Activated CD4-positive, alpha-beta T cell treated with anti-CD3 and anti-CD28 coated beads, Interleukin-2, amount 10 ng/mL, durations not matched to agents 7 days and 5 days (primary cell): ENCODE measurements around the gene FEM1B. TPM values are rescaled to one million over a fixed set of nuclear protein-coding genes. Genes with fewer than 3 reads are reported as not detected.
A peak's percentile ranks its signal among the peaks of the same experiment; 100 is the strongest.

Experiments
- CTCF ChIA-PET: fragments of 350-600 bp; sonication (Branson Sonifier 250); formaldehyde crosslinking; loops from one replicate; lab custom pipeline; 2021; ENCODE audit warnings: antibody characterized with exemption; lab: Charles Lee
- POLR2A ChIA-PET: fragments of 350-600 bp; sonication (Branson Sonifier 250); formaldehyde crosslinking; loops from one replicate; lab custom pipeline; 2021; ENCODE audit warnings: antibody characterized with exemption; lab: Charles Lee
- DNase-seq: peaks from one replicate; pipeline ENCODE4 v3.0.0-alpha.2; 2020
- H3K27ac Mint-ChIP-seq: one replicate; pipeline ENCODE4 v1.8.0; 2021; ENCODE audit warnings: mild to moderate bottlenecking, moderate library complexity, mixed read lengths
- H3K27me3 Mint-ChIP-seq: one replicate; pipeline ENCODE4 v1.8.0; 2021; ENCODE audit warnings: mixed read lengths
- H3K36me3 Mint-ChIP-seq: one replicate; pipeline ENCODE4 v1.8.0; 2021; ENCODE audit warnings: low read depth, mixed read lengths
- H3K4me1 Mint-ChIP-seq: one replicate; pipeline ENCODE4 v1.8.0; 2021; ENCODE audit warnings: mixed read lengths
- H3K4me3 Mint-ChIP-seq: one replicate; pipeline ENCODE4 v1.8.0; 2021; ENCODE audit warnings: mild to moderate bottlenecking, moderate library complexity, mixed read lengths
- H3K9me3 Mint-ChIP-seq: one replicate; pipeline ENCODE4 v1.8.0; 2021; ENCODE audit warnings: mixed read lengths
- total RNA-seq, 2 experiments: library from RNA; stranded (reverse); gene quantifications; one replicate each; pipeline ENCODE4 v1.2.3, GENCODE V29; 2021

Gene FEM1B
- total RNA-seq, 2 experiments from 2014 or later, result 51.7 to 66.3 TPM

GRCh38 chr15:68330416-68330815, 52.9 kb downstream of the FEM1B start:
- peaks cover 3% of the 10 kb centered on the region for H3K36me3 Mint-ChIP-seq
- H3K27ac Mint-ChIP-seq, result no peak overlapping the region
- ChIA-PET POLR2A (no interaction called here), CTCF (interaction anchor here (1.4 kb wide), 1 partner anchor 16 kb away, joined by 3 read pairs; no protein-coding TSS in a partner anchor)
- DNase-seq, result no peak
- H3K9me3 Mint-ChIP-seq, result peaks cover 2% of the 10 kb centered on the region
- H3K4me1 Mint-ChIP-seq, result peaks cover 56% of the 10 kb centered on the region
- H3K4me3 Mint-ChIP-seq, result no peak overlapping the region
- peaks cover 16% of the 10 kb centered on the region for H3K27me3 Mint-ChIP-seq

- Mint-ChIP-seq H3K4me3 (no peak overlapping the region), H3K36me3 (peaks cover 3% of the 10 kb centered on the region), H3K27ac (no peak overlapping the region), H3K9me3 (peaks cover 2% of the 10 kb centered on the region), H3K27me3 (peaks cover 16% of the 10 kb centered on the region), H3K4me1 (peaks cover 52% of the 10 kb centered on the region)
- no peak for DNase-seq
- POLR2A ChIA-PET, result no interaction called here
- CTCF ChIA-PET, result interaction anchor here (1.4 kb wide), 1 partner anchor 15 kb away, joined by 3 read pairs; no protein-coding TSS in a partner anchor
These were observed 53.4 kb downstream of the FEM1B start for GRCh38 chr15:68330901-68331300.

- H3K36me3 Mint-ChIP-seq, result peaks cover 3% of the 10 kb centered on the region
- no peak for DNase-seq
- H3K4me1 Mint-ChIP-seq, result peaks cover 38% of the 10 kb centered on the region
These were observed 54.7 kb downstream of the FEM1B start for GRCh38 chr15:68332266-68332665.

GRCh38 chr15:68333775-68334470, 56.4 kb downstream of the FEM1B start:
- Mint-ChIP-seq H3K27ac (no peak overlapping the region), H3K4me3 (no peak overlapping the region), H3K4me1 (peaks cover 22% of the 10 kb centered on the region), H3K36me3 (peaks cover 3% of the 10 kb centered on the region), H3K9me3 (no peaks in the 10 kb centered on the region), H3K27me3 (peaks cover 16% of the 10 kb centered on the region)
- CTCF ChIA-PET, result interaction anchor here (0.9 to 1.3 kb wide), 4 partner anchors 11 to 18 kb away, joined by 3 to 6 read pairs (median 4); no protein-coding TSS in a partner anchor
- POLR2A ChIA-PET, result interaction anchor here (0.6 kb wide), 1 partner anchor 287 kb away, joined by 5 read pairs; no protein-coding TSS in a partner anchor
- no peak for DNase-seq

More at GRCh38 chr15:68332266-68332665, 54.7 kb downstream of the FEM1B start:
- POLR2A ChIA-PET, result no interaction called here
- H3K27ac Mint-ChIP-seq, result peak overlapping the region; percentile 76
- CTCF ChIA-PET, result interaction anchor here (0.6 kb wide), 1 partner anchor 19 kb away, joined by 3 read pairs; no protein-coding TSS in a partner anchor
- peaks cover 2% of the 10 kb centered on the region for H3K9me3 Mint-ChIP-seq
- H3K4me3 Mint-ChIP-seq, result no peak overlapping the region
- peaks cover 16% of the 10 kb centered on the region for H3K27me3 Mint-ChIP-seq

GRCh38 chr15:68334661-68335124, 57.1 kb downstream of the FEM1B start:
- no peaks in the 10 kb centered on the region for H3K9me3 Mint-ChIP-seq
- H3K4me1 Mint-ChIP-seq, result peaks cover 14% of the 10 kb centered on the region
- DNase-seq, result no peak
- H3K27me3 Mint-ChIP-seq, result peaks cover 13% of the 10 kb centered on the region
- no peak overlapping the region for H3K27ac Mint-ChIP-seq
- ChIA-PET POLR2A (interaction anchor here (0.6 kb wide), 1 partner anchor 287 kb away, joined by 5 read pairs; no protein-coding TSS in a partner anchor), CTCF (interaction anchor here (0.9 to 1.3 kb wide), 4 partner anchors 10 to 18 kb away, joined by 3 to 6 read pairs (median 4); no protein-coding TSS in a partner anchor)
- H3K36me3 Mint-ChIP-seq, result no peaks in the 10 kb centered on the region
- H3K4me3 Mint-ChIP-seq, result no peak overlapping the region

GRCh38 chr15:68335251-68335650, 57.7 kb downstream of the FEM1B start:
- no peak for DNase-seq
- peaks cover 9% of the 10 kb centered on the region for H3K4me1 Mint-ChIP-seq
- H3K9me3 Mint-ChIP-seq, result no peaks in the 10 kb centered on the region
- ChIA-PET CTCF (interaction anchor here (1.3 kb wide), 1 partner anchor 11 kb away, joined by 3 read pairs; no protein-coding TSS in a partner anchor), POLR2A (no interaction called here)
- no peak overlapping the region for H3K27ac Mint-ChIP-seq
- H3K27me3 Mint-ChIP-seq, result peaks cover 13% of the 10 kb centered on the region
- H3K4me3 Mint-ChIP-seq, result no peak overlapping the region
- no peaks in the 10 kb centered on the region for H3K36me3 Mint-ChIP-seq

GRCh38 chr15:68335655-68336054, 58.1 kb downstream of the FEM1B start:
- no peak overlapping the region for H3K27ac Mint-ChIP-seq
- ChIA-PET CTCF (no interaction called here), POLR2A (no interaction called here)
- no peak overlapping the region for H3K4me3 Mint-ChIP-seq
- H3K27me3 Mint-ChIP-seq, result peaks cover 13% of the 10 kb centered on the region
- H3K9me3 Mint-ChIP-seq, result no peaks in the 10 kb centered on the region
- DNase-seq, result no peak
- H3K4me1 Mint-ChIP-seq, result peaks cover 8% of the 10 kb centered on the region
- H3K36me3 Mint-ChIP-seq, result no peaks in the 10 kb centered on the region

- Mint-ChIP-seq H3K36me3 (no peaks in the 10 kb centered on the region), H3K9me3 (no peaks in the 10 kb centered on the region), H3K4me1 (peaks cover 8% of the 10 kb centered on the region), H3K27me3 (peaks cover 8% of the 10 kb centered on the region), H3K27ac (peak overlapping the region; percentile 71), H3K4me3 (no peak overlapping the region)
- ChIA-PET POLR2A (no interaction called here), CTCF (interaction anchor here (1.2 to 1.5 kb wide), 2 partner anchors 12 to 21 kb away, joined by 4 to 5 read pairs; no protein-coding TSS in a partner anchor)
- DNase-seq, result no peak
These were observed 59.0 kb downstream of the FEM1B start for GRCh38 chr15:68336516-68336915.

- Mint-ChIP-seq H3K4me1 (peaks cover 5% of the 10 kb centered on the region), H3K27ac (no peak overlapping the region), H3K36me3 (no peaks in the 10 kb centered on the region), H3K4me3 (no peak overlapping the region), H3K9me3 (no peaks in the 10 kb centered on the region), H3K27me3 (peaks cover 2% of the 10 kb centered on the region)
- DNase-seq, result no peak
- ChIA-PET CTCF (interaction anchor here (1.2 to 2.1 kb wide), 3 partner anchors 11 to 32 kb away, joined by 4 to 6 read pairs (median 5); no protein-coding TSS in a partner anchor), POLR2A (no interaction called here)
These were observed 60.3 kb downstream of the FEM1B start for GRCh38 chr15:68337826-68338225.

GRCh38 chr15:68339481-68339880, 61.9 kb downstream of the FEM1B start:
- Mint-ChIP-seq H3K36me3 (no peaks in the 10 kb centered on the region), H3K27ac (no peak overlapping the region), H3K4me1 (no peaks in the 10 kb centered on the region), H3K4me3 (no peak overlapping the region), H3K9me3 (no peaks in the 10 kb centered on the region), H3K27me3 (no peaks in the 10 kb centered on the region)
- DNase-seq, result no peak
- CTCF ChIA-PET, result interaction anchor here (1.6 to 2.1 kb wide), 3 partner anchors 13 to 33 kb away, joined by 3 to 6 read pairs (median 3); no protein-coding TSS in a partner anchor
- POLR2A ChIA-PET, result no interaction called here

- no peaks in the 10 kb centered on the region for H3K4me1 Mint-ChIP-seq
- peaks cover 6% of the 10 kb centered on the region for H3K27me3 Mint-ChIP-seq
- no peaks in the 10 kb centered on the region for H3K36me3 Mint-ChIP-seq
- no peaks in the 10 kb centered on the region for H3K9me3 Mint-ChIP-seq
- no peak for DNase-seq
- ChIA-PET POLR2A (no interaction called here), CTCF (interaction anchor here (0.7 kb wide), 1 partner anchor 17 kb away, joined by 3 read pairs; no protein-coding TSS in a partner anchor)
- H3K4me3 Mint-ChIP-seq, result no peak overlapping the region
- no peak overlapping the region for H3K27ac Mint-ChIP-seq
These were observed 63.5 kb downstream of the FEM1B start for GRCh38 chr15:68340726-68341671.
